Breast epithelium (tissue), 3 donors: Measurements from ENCODE around the gene PCDHA4.

Experiments
- CTCF ChIP-seq, 3 donors: fragments of 450-650 bp; IDR thresholded peaks; one replicate each; pipeline ENCODE4 v1.5.1; 2016 to 2017; ENCODE audit warnings: antibody characterized with exemption in 3 of 3, mild to moderate bottlenecking in 3 of 3, moderate library complexity in 3 of 3
- POLR2A ChIP-seq: fragments of 450-650 bp; IDR thresholded peaks from one replicate; pipeline ENCODE4 v1.6.1; 2016; ENCODE audit warnings: antibody characterized with exemption, mild to moderate bottlenecking, moderate library complexity
- POLR2AphosphoS5 ChIP-seq, 3 donors: sonication (generic); formaldehyde crosslinking; IDR thresholded peaks; one replicate each; pipeline ENCODE4 v1.6.1; 2017; ENCODE audit warnings: antibody characterized with exemption in 3 of 3

GRCh38 chr5:140800816-140801493, 5.9 kb upstream of the PCDHA4 start, which contains the start of gene PCDHA3:
- TF ChIP-seq POLR2A (no peak), POLR2AphosphoS5 (IDR thresholded peaks at IDR 0.05) (no peak), CTCF (IDR thresholded peaks at IDR 0.05) (peak in 2 of 3 donors; percentile 17 to 21)
